ENCODE results near the gene TMEM232. TPM values are rescaled to one million over a fixed set of nuclear protein-coding genes. Genes with fewer than 3 reads are reported as not detected.

Gene TMEM232
- total RNA-seq, 1 experiment from 2014 or later: 1.6 TPM

GRCh38 chr5:110463106-110463505 lies 263.4 kb downstream of the TMEM232 start:
- Histone ChIP-seq H2BK120ac (ENCODE audit: low read depth, low read length, poor library complexity, severe bottlenecking) (no peak overlapping the region), H3K4ac (ENCODE audit: low read depth, low read length) (no peak overlapping the region), H3K9ac (ENCODE audit: extremely low read depth, insufficient read length, low read length) (no peak overlapping the region), H3K27me3 (ENCODE audit: insufficient read depth, low read length) (no peaks in the 10 kb centered on the region), H3K23ac (ENCODE audit: insufficient read length, low read depth, low read length) (no peak overlapping the region), H3K56ac (ENCODE audit: insufficient read length, low read depth, low read length) (no peak overlapping the region), H3K79me1 (ENCODE audit: insufficient read depth, low read depth, low read length, poor library complexity, severe bottlenecking) (no peaks in the 10 kb centered on the region), H4K8ac (replicated peaks; ENCODE audit: insufficient read length, low read depth, low read length) (no peak overlapping the region), H4K5ac (ENCODE audit: insufficient read length, low read depth, low read length) (no peak overlapping the region), H2AFZ (ENCODE audit: low read length) (no peak overlapping the region), H2AK5ac (ENCODE audit: insufficient read length, low read length) (no peak overlapping the region), H2BK15ac (ENCODE audit: low read depth, low read length) (no peak overlapping the region), H3K79me2 (ENCODE audit: insufficient read depth, low read length) (no peaks in the 10 kb centered on the region), H3K4me2 (ENCODE audit: insufficient read depth, insufficient read length, low read length) (no peak overlapping the region), H3K27ac (ENCODE audit: insufficient read length, low read depth, low read length) (no peak overlapping the region), H3K23me2 (ENCODE audit: insufficient read length, low read depth, low read length, poor library complexity, severe bottlenecking) (no peaks in the 10 kb centered on the region), H3K4me1 (ENCODE audit: insufficient read depth, low read length) (no peaks in the 10 kb centered on the region), H3T11ph (ENCODE audit: low read length) (no peak overlapping the region), H3K14ac (ENCODE audit: insufficient read depth, low read length) (no peak overlapping the region), H4K20me1 (ENCODE audit: control insufficient read depth, insufficient read depth, insufficient read length) (no peaks in the 10 kb centered on the region), H4K91ac (ENCODE audit: insufficient read length, low read depth, low read length) (no peak overlapping the region), H3K9me3 (ENCODE audit: control insufficient read depth, low read depth, low read length) (no peaks in the 10 kb centered on the region), H2BK5ac (ENCODE audit: insufficient read length, low read length) (no peak overlapping the region), H2BK12ac (ENCODE audit: insufficient read length, low read depth, low read length) (no peak overlapping the region), H3K18ac (ENCODE audit: insufficient read length, low read depth, low read length) (no peak overlapping the region), H2BK20ac (ENCODE audit: low read depth, low read length, poor library complexity, severe bottlenecking) (no peak overlapping the region)
- Mint-ChIP-seq H3K27ac (no peak overlapping the region), H3K4me3 (no peak overlapping the region), H3K4me1 (peaks cover 0 to 1% of the 10 kb centered on the region in 2 experiments; a peak in 1 of 4 replicates), H3K9me3 (no peaks in the 10 kb centered on the region), H3K27me3 (ENCODE audit: low read depth) (no peaks in the 10 kb centered on the region), H3K36me3 (ENCODE audit: insufficient read depth in 1 of 3, low read depth in 3 of 3) (no peaks in the 10 kb centered on the region)
- WGBS (ENCODE audit: extremely low coverage, insufficient read length, low lambda C conversion rate): no CpG with 5 or more reads among the region's 2 CpGs
- TF ChIP-seq CTCF (conservative IDR thresholded peaks at IDR 0.05): no peak
- no peak for DNase-seq

All from H9 (cell line).